Retinal pigment epithelial cell (primary cell): ENCODE measurements around the gene EMC9.

Experiments
- DNase-seq: peaks from one replicate; pipeline ENCODE4 v3.0.0-alpha.2; 2010; ENCODE audit warnings: low read depth
- H3K4me3 ChIP-seq: 2 replicates; pipeline ENCODE4 v1.5.1; 2011; ENCODE audit warnings: mild to moderate bottlenecking, low read length, control low read depth, moderate library complexity
- CTCF ChIP-seq: conservative IDR thresholded peaks from 2 replicates; pipeline ENCODE4 v1.5.1; 2011; ENCODE audit warnings: low read depth, low read length, control low read depth, inconsistent platforms

The EMC9 gene

DNA sequence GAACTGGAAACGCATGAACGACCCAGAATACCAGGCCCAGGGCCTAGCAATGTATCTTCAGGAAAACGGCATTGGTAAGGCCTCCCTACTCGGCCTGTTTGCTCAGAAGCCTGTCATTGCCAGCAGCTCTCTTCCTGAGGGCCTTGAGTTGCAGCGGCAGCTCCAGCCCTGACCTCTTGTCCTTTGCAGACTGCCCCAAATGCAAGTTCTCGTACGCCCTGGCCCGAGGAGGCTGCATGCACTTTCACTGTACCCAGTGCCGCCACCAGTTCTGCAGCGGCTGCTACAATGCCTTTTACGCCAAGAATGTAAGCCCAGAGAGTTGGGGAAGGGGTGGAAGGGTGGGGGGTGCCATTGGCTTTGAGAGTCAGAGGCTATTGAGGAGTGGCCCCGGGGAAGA is 15.9 kb upstream of the EMC9 start:
- DNase-seq: no peak
- TF ChIP-seq CTCF: no peak
- H3K4me3 ChIP-seq: no peak overlapping the region

GRCh38 chr14:24156840-24157239 is 15.4 kb upstream of the EMC9 start:
- DNase-seq: no peak
- no peak for TF ChIP-seq CTCF
- no peak overlapping the region for H3K4me3 ChIP-seq

GRCh38 chr14:24155100-24155499 is 13.7 kb upstream of the EMC9 start:
- no peak for DNase-seq
- no peak for TF ChIP-seq CTCF
- no peak overlapping the region for H3K4me3 ChIP-seq

DNA sequence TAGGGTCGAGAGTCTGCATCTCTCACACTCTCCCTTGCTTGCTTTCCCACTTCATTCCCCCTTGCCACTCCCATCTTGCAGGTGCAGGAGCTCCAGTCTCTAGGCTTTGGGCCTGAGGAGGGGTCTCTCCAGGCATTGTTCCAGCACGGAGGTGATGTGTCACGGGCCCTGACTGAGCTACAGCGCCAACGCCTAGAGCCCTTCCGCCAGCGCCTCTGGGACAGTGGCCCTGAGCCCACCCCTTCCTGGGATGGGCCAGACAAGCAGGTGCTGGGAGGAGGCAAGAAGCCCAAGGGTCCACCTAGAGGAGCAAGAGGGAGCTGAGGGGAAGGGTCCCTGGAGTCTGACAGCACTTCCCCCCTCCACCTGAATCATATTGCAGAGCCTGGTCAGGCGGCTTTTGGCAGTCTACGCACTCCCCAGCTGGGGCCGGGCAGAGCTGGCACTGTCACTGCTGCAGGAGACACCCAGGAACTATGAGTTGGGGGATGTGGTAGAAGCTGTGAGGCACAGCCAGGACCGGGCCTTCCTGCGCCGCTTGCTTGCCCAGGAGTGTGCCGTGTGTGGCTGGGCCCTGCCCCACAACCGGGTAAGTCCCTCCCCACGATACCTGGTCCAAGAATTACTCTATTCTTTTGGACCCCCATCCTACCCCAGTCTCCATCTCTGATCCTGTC is 10.2 kb upstream of the EMC9 start:
- no peak for TF ChIP-seq CTCF
- no peak overlapping the region for H3K4me3 ChIP-seq
- no peak for DNase-seq

- no peak for DNase-seq
- H3K4me3 ChIP-seq: no peak overlapping the region
- no peak for TF ChIP-seq CTCF
Measured at GRCh38 chr14:24150993-24151392, 9.6 kb upstream of the EMC9 start.

- no peak for TF ChIP-seq CTCF
- no peak for DNase-seq
- no peak overlapping the region for H3K4me3 ChIP-seq
Measured at GRCh38 chr14:24150567-24150966, 9.2 kb upstream of the EMC9 start.

DNA sequence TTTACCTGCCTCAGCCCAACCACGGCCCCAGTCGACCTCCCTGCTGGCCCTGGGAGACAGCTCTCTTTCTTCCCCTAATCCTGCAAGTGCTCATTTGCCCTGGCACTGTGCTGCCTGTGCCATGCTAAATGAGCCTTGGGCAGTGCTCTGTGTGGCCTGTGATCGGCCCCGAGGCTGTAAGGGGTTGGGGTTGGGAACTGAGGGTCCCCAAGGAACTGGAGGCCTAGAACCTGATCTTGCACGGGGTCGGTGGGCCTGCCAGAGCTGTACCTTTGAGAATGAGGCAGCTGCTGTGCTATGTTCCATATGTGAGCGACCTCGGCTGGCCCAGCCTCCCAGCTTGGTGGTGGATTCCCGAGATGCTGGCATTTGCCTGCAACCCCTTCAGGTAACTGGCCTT is 8.7 kb upstream of the EMC9 start:
- no peak overlapping the region for H3K4me3 ChIP-seq
- no peak for TF ChIP-seq CTCF
- no peak for DNase-seq
